Lower lobe of right lung (tissue), 2 donors: ENCODE measurements around the gene GATC. TPM values are rescaled to one million over a fixed set of nuclear protein-coding genes. Genes with fewer than 3 reads are reported as not detected.

Source experiments
- ATAC-seq, 2 donors: fragments of 200-7000 bp; cut with Tn5 transposase; one replicate each; pipeline ENCODE4 v1.9.1; 2020 to 2022; ENCODE audit warnings: mild to moderate bottlenecking in 2 of 2, moderate library complexity in 2 of 2
- DNase-seq: peaks from one replicate; pipeline ENCODE4 v3.0.0-alpha.2; 2020
- H3K27ac ChIP-seq: fragments of 200-600 bp; one replicate; pipeline ENCODE4 v1.8.0; 2022
- H3K27me3 ChIP-seq: fragments of 200-600 bp; one replicate; pipeline ENCODE4 v1.8.0; 2022; ENCODE audit warnings: low read depth
- H3K36me3 ChIP-seq: fragments of 200-600 bp; one replicate; pipeline ENCODE4 v1.8.0; 2022; ENCODE audit warnings: mild to moderate bottlenecking
- H3K4me1 ChIP-seq: fragments of 200-600 bp; one replicate; pipeline ENCODE4 v1.8.0; 2022
- H3K4me3 ChIP-seq: fragments of 200-600 bp; one replicate; pipeline ENCODE4 v1.8.0; 2022; ENCODE audit warnings: mild to moderate bottlenecking
- H3K9me3 ChIP-seq: fragments of 200-600 bp; one replicate; pipeline ENCODE4 v1.8.0; 2022
- intact Hi-C: fragments of 100-400 bp; cut with DNase I; formaldehyde crosslinking; loops from one replicate; pipeline ENCODE4 v1.11.0; 2022
- total RNA-seq: library from RNA; stranded (reverse); fragmentation: NEBNext Ultra II Directional; extraction: Animal tissue kit (Norgen Biotek cat#: 25700); gene quantifications from one replicate; pipeline ENCODE4 v1.2.1, GENCODE V29; 2021
- TF ChIP-seq, protein P1 (sequence below): fragments of 200-600 bp; IDR thresholded peaks from one replicate; pipeline ENCODE4 v1.8.0; 2022; ENCODE audit warnings: antibody characterized with exemption, mild to moderate bottlenecking
- donor health status: DM: no; HTN: yes; CAD: no; lungs with severe emphysema.

Gene GATC
- total RNA-seq, 1 donor from 2014 or later: 31.7 TPM

DNA sequence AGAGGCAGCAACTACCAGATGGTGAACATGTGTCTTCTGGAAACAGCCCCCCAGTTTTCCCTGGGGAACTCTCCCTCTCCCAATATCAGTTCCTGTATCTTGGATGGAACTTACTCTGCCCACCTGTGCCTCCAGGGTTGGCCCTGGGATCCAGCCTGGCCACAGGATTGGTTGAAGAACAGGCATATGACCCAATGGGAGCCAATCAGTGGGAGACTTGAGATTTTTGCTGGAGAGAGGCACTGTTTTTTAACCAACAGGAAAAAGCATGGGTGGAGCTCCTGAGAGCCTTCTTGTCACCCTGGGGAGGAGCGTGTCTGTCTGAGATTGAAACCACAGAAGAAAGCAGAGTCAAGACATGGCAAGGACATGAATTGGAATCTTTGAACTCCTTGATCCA is 42.0 kb upstream of the GATC start:
- no peak overlapping the region for H3K27ac ChIP-seq
- H3K4me1 ChIP-seq: no peaks in the 10 kb centered on the region
- H3K9me3 ChIP-seq: no peaks in the 10 kb centered on the region
- DNase-seq: no peak
- intact Hi-C loops: no loop called here
- no peaks in the 10 kb centered on the region for H3K36me3 ChIP-seq
- TF ChIP-seq, protein P1, sequence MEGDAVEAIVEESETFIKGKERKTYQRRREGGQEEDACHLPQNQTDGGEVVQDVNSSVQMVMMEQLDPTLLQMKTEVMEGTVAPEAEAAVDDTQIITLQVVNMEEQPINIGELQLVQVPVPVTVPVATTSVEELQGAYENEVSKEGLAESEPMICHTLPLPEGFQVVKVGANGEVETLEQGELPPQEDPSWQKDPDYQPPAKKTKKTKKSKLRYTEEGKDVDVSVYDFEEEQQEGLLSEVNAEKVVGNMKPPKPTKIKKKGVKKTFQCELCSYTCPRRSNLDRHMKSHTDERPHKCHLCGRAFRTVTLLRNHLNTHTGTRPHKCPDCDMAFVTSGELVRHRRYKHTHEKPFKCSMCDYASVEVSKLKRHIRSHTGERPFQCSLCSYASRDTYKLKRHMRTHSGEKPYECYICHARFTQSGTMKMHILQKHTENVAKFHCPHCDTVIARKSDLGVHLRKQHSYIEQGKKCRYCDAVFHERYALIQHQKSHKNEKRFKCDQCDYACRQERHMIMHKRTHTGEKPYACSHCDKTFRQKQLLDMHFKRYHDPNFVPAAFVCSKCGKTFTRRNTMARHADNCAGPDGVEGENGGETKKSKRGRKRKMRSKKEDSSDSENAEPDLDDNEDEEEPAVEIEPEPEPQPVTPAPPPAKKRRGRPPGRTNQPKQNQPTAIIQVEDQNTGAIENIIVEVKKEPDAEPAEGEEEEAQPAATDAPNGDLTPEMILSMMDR: no peak
- H3K4me3 ChIP-seq: no peak overlapping the region
- ATAC-seq: no peak
- no peaks in the 10 kb centered on the region for H3K27me3 ChIP-seq

DNA sequence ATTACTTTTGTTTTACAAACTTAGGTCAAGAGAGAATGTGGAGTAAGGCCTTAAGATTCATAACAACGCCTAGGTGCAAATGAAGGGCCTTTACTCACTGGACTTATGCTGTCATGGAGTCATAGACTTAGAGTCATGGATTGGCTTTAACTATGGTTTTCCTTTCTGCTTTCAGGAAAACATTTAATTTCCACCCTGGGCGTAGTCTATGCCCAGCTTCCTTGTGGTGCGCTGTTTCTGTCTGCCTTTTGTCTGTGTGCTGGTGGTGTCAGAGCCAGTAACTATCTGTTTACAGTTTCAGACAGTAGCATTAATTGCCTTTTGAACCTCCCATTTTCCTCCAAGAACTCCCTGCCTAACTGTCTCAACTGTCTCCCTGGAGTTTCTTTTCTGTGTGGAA is 40.2 kb upstream of the GATC start:
- no peak for DNase-seq
- Histone ChIP-seq H3K4me3 (no peak overlapping the region), H3K27me3 (no peaks in the 10 kb centered on the region), H3K4me1 (no peaks in the 10 kb centered on the region), H3K27ac (no peak overlapping the region), H3K9me3 (no peaks in the 10 kb centered on the region), H3K36me3 (no peaks in the 10 kb centered on the region)
- TF ChIP-seq, protein P1: no peak
- no peak for ATAC-seq
- intact Hi-C loops: no loop called here

DNA sequence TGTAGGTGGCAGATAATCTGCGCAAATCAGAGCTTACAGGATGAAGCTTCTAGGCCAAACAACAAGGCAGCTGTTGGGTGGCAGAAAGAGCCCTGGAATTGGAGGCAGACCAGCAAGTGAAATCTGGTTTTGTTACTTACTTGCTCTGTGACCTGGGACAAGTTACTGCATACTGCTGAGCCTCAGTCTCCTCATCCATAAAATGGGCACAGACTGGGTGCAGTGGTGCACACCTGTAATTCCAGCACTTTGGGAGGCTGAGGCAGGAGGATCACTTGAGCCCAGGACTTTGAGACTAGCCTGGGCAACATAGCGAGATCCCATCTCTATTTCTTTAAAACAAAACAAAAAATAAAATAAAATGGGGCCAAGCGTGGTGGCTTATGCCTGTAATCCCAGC is 39.7 kb upstream of the GATC start:
- H3K9me3 ChIP-seq: no peaks in the 10 kb centered on the region
- no peaks in the 10 kb centered on the region for H3K27me3 ChIP-seq
- no peaks in the 10 kb centered on the region for H3K36me3 ChIP-seq
- TF ChIP-seq, protein P1: no peak
- no peaks in the 10 kb centered on the region for H3K4me1 ChIP-seq
- H3K27ac ChIP-seq: no peak overlapping the region
- no peak for ATAC-seq
- no peak for DNase-seq
- no peak overlapping the region for H3K4me3 ChIP-seq
- intact Hi-C loops: no loop called here

GRCh38 chr12:120408771-120409170 is 37.5 kb upstream of the GATC start:
- ATAC-seq: no peak
- intact Hi-C loops: no loop called here
- H3K36me3 ChIP-seq: no peaks in the 10 kb centered on the region
- TF ChIP-seq, protein P1: no peak
- no peak for DNase-seq
- H3K4me3 ChIP-seq: no peak overlapping the region
- no peaks in the 10 kb centered on the region for H3K9me3 ChIP-seq
- H3K27ac ChIP-seq: no peak overlapping the region
- H3K4me1 ChIP-seq: no peaks in the 10 kb centered on the region
- no peaks in the 10 kb centered on the region for H3K27me3 ChIP-seq

DNA sequence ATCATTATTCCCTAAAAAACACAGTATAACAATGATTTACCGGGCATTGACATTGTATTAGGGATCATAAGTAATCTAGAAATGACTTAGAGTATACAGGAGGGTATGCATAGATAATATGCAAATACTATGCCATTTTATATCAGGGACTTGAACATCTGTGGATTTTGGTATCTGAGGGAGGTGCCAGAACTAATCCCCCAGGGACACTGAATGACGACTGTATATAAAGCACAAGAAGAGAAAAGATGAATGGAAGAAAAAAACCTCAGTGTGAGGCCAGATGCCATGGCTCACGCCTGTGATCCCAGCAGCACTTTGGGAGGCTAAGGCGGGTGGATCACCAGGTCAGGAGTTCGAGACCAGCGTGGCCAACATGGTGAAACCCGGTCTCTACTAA is 33.8 kb upstream of the GATC start:
- no peak overlapping the region for H3K27ac ChIP-seq
- TF ChIP-seq, protein P1: no peak

More for the DNA sequence above, 33.8 kb upstream of the GATC start:
- intact Hi-C loops: no loop called here
- H3K36me3 ChIP-seq: no peaks in the 10 kb centered on the region
- ATAC-seq (no peak), DNase-seq (no peak)
- H3K4me3 ChIP-seq: no peak overlapping the region
- H3K4me1 ChIP-seq: no peaks in the 10 kb centered on the region
- no peaks in the 10 kb centered on the region for H3K9me3 ChIP-seq
- H3K27me3 ChIP-seq: no peaks in the 10 kb centered on the region
